Prostate gland (tissue), 2 donors: ENCODE results near the gene SLC16A7. TPM values are rescaled to one million over a fixed set of nuclear protein-coding genes. Genes with fewer than 3 reads are reported as not detected.

Experiments
- DNase-seq: peaks from one replicate; pipeline ENCODE4 v3.0.0-alpha.2; 2019; ENCODE audit warnings: low spot score
- H3K27ac ChIP-seq, 2 donors: fragments of 200-600 bp; sonication (generic); 2 replicates each; pipeline ENCODE4 v1.5.1; 2017 to 2019
- H3K27me3 ChIP-seq: fragments of 200-600 bp; sonication (generic); replicated peaks from 2 replicates; pipeline ENCODE4 v1.5.1; 2019; ENCODE audit not compliant: insufficient read depth
- H3K36me3 ChIP-seq, 2 donors: fragments of 200-600 bp; sonication (generic); 1 replicate in 1 of 2; 2 replicates in 1 of 2; pipeline versions ENCODE4 v1.5.1 to v1.8.1; 2017 to 2019
- H3K4me1 ChIP-seq: fragments of 200-600 bp; sonication (generic); replicated peaks from 2 replicates; pipeline ENCODE4 v1.5.1; 2019
- H3K4me3 ChIP-seq, 2 donors: fragments of 200-600 bp; sonication (generic); 2 replicates each; pipeline ENCODE4 v1.5.1; 2017 to 2019
- H3K9me3 ChIP-seq: fragments of 200-600 bp; sonication (generic); 2 replicates; pipeline ENCODE4 v1.5.1; 2017
- CTCF ChIP-seq, 4 experiments: fragments of 200-600 bp in 2 of 4; fragments of 450-650 bp in 2 of 4; sonication (generic) in 2 of 4; IDR thresholded peaks; 1 replicate in 3 of 4; 2 replicates in 1 of 4; pipeline ENCODE4 v1.5.1; 2016 to 2019; ENCODE audit warnings: antibody characterized with exemption in 4 of 4, mild to moderate bottlenecking in 2 of 4, moderate library complexity in 2 of 4
- POLR2A ChIP-seq: fragments of 450-650 bp; IDR thresholded peaks from one replicate; pipeline ENCODE4 v1.6.1; 2016; ENCODE audit warnings: antibody characterized with exemption, mild to moderate bottlenecking
- POLR2AphosphoS5 ChIP-seq: sonication (generic); formaldehyde crosslinking; IDR thresholded peaks from one replicate; pipeline ENCODE4 v1.6.1; 2017; ENCODE audit warnings: antibody characterized with exemption
- WGBS: methylation state at CpG from one replicate; pipeline ENCODE4 v1.1.5; 2018; 5-methylcytosine and 5-hydroxymethylcytosine counted together
- intact Hi-C: fragments of 100-400 bp; cut with DNase I; formaldehyde crosslinking; loops from one replicate; pipeline ENCODE4 v1.14.2; 2022
- total RNA-seq, 2 donors: library from RNA; depleted of rRNA; stranded (reverse); fragments of >200 nt; gene quantifications; one replicate each; pipeline ENCODE4 v1.1.0, GENCODE V29; 2016

The SLC16A7 gene
- total RNA-seq, 2 donors from 2014 or later, result 4.3 to 10.6 TPM

- WGBS, result 11% methylated on average over 3 of the region's 3 CpGs
Observed at GRCh38 chr12:59808317-59808910, 212.6 kb downstream of the SLC16A7 start.

GRCh38 chr12:59811991-59812390 lies 216.2 kb downstream of the SLC16A7 start:
- no peak for DNase-seq
- Histone ChIP-seq H3K36me3 (no peaks in the 10 kb centered on the region), H3K27ac (no peak overlapping the region), H3K27me3 (no peaks in the 10 kb centered on the region), H3K4me1 (no peaks in the 10 kb centered on the region), H3K9me3 (no peaks in the 10 kb centered on the region), H3K4me3 (no peak overlapping the region)
- TF ChIP-seq CTCF (IDR thresholded peaks at IDR 0.05), result no peak
- WGBS, result 95% methylated on average over 13 of the region's 14 CpGs
- intact Hi-C loops, result no loop called here

More at GRCh38 chr12:59808317-59808910, 212.6 kb downstream of the SLC16A7 start:
- Histone ChIP-seq H3K27ac (no peak overlapping the region), H3K36me3 (no peaks in the 10 kb centered on the region), H3K9me3 (no peaks in the 10 kb centered on the region), H3K4me1 (no peaks in the 10 kb centered on the region), H3K27me3 (no peaks in the 10 kb centered on the region), H3K4me3 (no peak overlapping the region)
- intact Hi-C loops, result loop anchor here (10.0 kb wide), 2 partner anchors 214 to 404 kb away; partner anchors contain the start of gene SLC16A7
- TF ChIP-seq POLR2A, result no peak
- peak in 3 of 4 experiments; percentile 44 to 64 (median 56) for TF ChIP-seq CTCF (IDR thresholded peaks at IDR 0.05)
- no peak for DNase-seq

- no peaks in the 10 kb centered on the region for H3K36me3 ChIP-seq
- TF ChIP-seq CTCF (IDR thresholded peaks at IDR 0.05), result no peak
- TF ChIP-seq POLR2AphosphoS5, result no peak
- TF ChIP-seq POLR2A, result no peak
- H3K27ac ChIP-seq, result no peak overlapping the region
- H3K9me3 ChIP-seq, result no peaks in the 10 kb centered on the region
- intact Hi-C loops, result no loop called here
- DNase-seq, result no peak
- WGBS, result 91% methylated on average over 7 of the region's 7 CpGs
- H3K4me1 ChIP-seq, result no peaks in the 10 kb centered on the region
- H3K27me3 ChIP-seq, result no peaks in the 10 kb centered on the region
- no peak overlapping the region for H3K4me3 ChIP-seq
Observed at GRCh38 chr12:59812716-59813115, 216.9 kb downstream of the SLC16A7 start.

DNA sequence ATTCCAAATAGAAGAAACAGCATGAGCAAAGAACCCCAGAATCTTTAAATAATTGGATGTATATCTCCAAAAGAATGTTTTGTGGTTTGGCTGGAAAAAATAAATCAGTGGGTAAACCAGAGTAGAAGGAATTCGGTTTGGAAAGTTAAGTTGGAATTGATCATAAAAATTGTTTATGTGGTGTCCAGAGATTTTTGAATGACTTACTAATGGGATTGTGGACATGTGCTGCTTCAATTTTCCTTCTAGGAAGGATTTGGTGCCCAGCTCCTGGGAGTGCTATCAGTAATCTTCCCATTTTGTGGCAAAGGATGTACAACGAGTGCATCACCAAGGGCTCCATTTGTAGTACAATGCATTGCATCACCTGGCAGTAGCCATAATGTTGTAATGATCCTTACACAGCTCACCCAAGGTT lies 224.8 kb downstream of the SLC16A7 start:
- Histone ChIP-seq H3K27me3 (no peaks in the 10 kb centered on the region), H3K4me1 (no peaks in the 10 kb centered on the region), H3K4me3 (no peak overlapping the region), H3K9me3 (no peaks in the 10 kb centered on the region), H3K36me3 (no peaks in the 10 kb centered on the region), H3K27ac (no peak overlapping the region)
- DNase-seq, result no peak
- intact Hi-C loops, result no loop called here
- whole genome bisulfite sequencing, result 84% methylated on average over 2 of the region's 2 CpGs
- TF ChIP-seq POLR2AphosphoS5 (no peak), CTCF (IDR thresholded peaks at IDR 0.05) (no peak), POLR2A (no peak)

- Histone ChIP-seq H3K27ac (no peak overlapping the region), H3K36me3 (no peaks in the 10 kb centered on the region), H3K4me3 (no peak overlapping the region), H3K4me1 (no peaks in the 10 kb centered on the region), H3K27me3 (no peaks in the 10 kb centered on the region), H3K9me3 (no peaks in the 10 kb centered on the region)
- intact Hi-C loops, result no loop called here
- no peak for TF ChIP-seq CTCF (IDR thresholded peaks at IDR 0.05)
- TF ChIP-seq POLR2A, result no peak
- TF ChIP-seq POLR2AphosphoS5, result no peak
- DNase-seq, result no peak
Observed at GRCh38 chr12:59823567-59823966, 227.7 kb downstream of the SLC16A7 start.
